Subcutaneous abdominal adipose tissue (tissue), 5 donors: ENCODE data around the gene RHEX.

Source experiments
- H3K27ac ChIP-seq: one replicate; pipeline ENCODE4 v1.7.0; 2013; ENCODE audit warnings: low read depth, mild to moderate bottlenecking, inconsistent platforms, low read length, moderate library complexity
- H3K27me3 ChIP-seq, 5 donors: one replicate each; pipeline ENCODE4 v1.7.0; 2013; ENCODE audit warnings: low read length in 5 of 5, inconsistent platforms in 1 of 5; ENCODE audit not compliant: control insufficient read depth in 5 of 5, insufficient read depth in 4 of 5
- H3K36me3 ChIP-seq, 5 donors: one replicate each; pipeline ENCODE4 v1.7.0; 2013; ENCODE audit warnings: low read length in 5 of 5; ENCODE audit not compliant: control insufficient read depth in 5 of 5, insufficient read depth in 5 of 5
- H3K4me1 ChIP-seq, 5 donors: one replicate each; pipeline ENCODE4 v1.7.0; 2013; ENCODE audit warnings: low read length in 5 of 5, mild to moderate bottlenecking in 3 of 5, moderate library complexity in 1 of 5; ENCODE audit not compliant: control insufficient read depth in 5 of 5, insufficient read depth in 5 of 5
- H3K4me3 ChIP-seq, 5 donors: one replicate each; pipeline ENCODE4 v1.7.0; 2013; ENCODE audit warnings: low read length in 5 of 5, low read depth in 1 of 5
- H3K9ac ChIP-seq, 5 donors: one replicate each; pipeline ENCODE4 v1.7.0; 2013; ENCODE audit warnings: low read length in 5 of 5, mild to moderate bottlenecking in 4 of 5, moderate library complexity in 3 of 5
- H3K9me3 ChIP-seq, 5 donors: one replicate each; pipeline ENCODE4 v1.7.0; 2013; ENCODE audit warnings: low read length in 5 of 5; ENCODE audit not compliant: control insufficient read depth in 5 of 5
- donor health status: healthy.
- donor health status: healthy.
- donor health status: healthy.
- donor health status: healthy.
- donor health status: healthy.

RHEX gene

GRCh38 chr1:206111271-206111927, 58.4 kb downstream of the RHEX start:
- H3K27ac ChIP-seq, result no peak overlapping the region
- H3K9ac ChIP-seq, result no peak overlapping the region
- H3K36me3 ChIP-seq, result no peaks in the 10 kb centered on the region
- peaks cover 0 to 4% (median 0%) of the 10 kb centered on the region in 5 donors for H3K27me3 ChIP-seq
- peaks cover 0 to 2% (median 1%) of the 10 kb centered on the region in 5 donors for H3K4me1 ChIP-seq
- H3K9me3 ChIP-seq, result no peaks in the 10 kb centered on the region
- no peak overlapping the region for H3K4me3 ChIP-seq

DNA sequence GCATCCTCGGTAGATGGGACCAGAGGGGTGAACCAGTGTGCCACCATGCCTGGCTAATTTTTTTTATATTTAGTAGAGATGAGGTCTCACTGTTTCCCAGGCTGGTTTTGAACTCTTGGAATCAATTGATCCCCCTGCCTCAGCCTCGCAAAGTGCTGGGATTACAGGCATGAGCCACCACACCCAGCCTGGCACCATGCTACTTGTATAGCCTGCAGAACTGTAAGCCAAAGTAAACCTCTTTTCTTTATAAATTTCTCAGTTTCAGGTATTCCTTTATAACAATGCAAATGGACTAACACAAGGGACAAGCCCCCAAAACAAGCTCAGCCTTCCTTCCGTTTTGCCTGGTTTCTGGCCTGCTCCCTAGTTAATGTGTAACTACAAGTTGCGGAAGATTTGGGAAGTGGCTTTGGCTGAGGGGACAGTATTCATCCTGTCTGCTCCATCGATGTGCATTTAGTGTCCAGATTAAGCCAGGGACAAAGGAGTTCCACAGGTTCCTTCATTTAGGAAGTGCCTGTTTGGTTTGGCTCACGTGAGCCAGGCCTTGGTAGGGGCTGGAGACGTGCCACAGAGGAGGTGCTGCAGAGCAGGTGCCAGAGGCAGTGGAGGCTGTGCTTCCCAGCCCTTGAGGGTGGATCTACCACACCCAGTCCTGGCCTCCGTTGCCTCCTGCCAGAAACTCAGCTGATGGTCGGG, 59.8 kb downstream of the RHEX start:
- H3K27me3 ChIP-seq, result peaks cover 0 to 9% (median 2%) of the 10 kb centered on the region in 5 donors
- no peaks in the 10 kb centered on the region for H3K9me3 ChIP-seq
- H3K4me3 ChIP-seq, result no peak overlapping the region
- no peak overlapping the region for H3K27ac ChIP-seq
- H3K36me3 ChIP-seq, result no peaks in the 10 kb centered on the region
- no peak overlapping the region for H3K9ac ChIP-seq
- peaks cover 0 to 10% (median 10%) of the 10 kb centered on the region in 5 donors for H3K4me1 ChIP-seq

GRCh38 chr1:206114692-206115640, 62.0 kb downstream of the RHEX start:
- peaks cover 3 to 19% (median 7%) of the 10 kb centered on the region in 5 donors for H3K27me3 ChIP-seq
- no peak overlapping the region for H3K4me3 ChIP-seq
- H3K27ac ChIP-seq, result no peak overlapping the region
- no peaks in the 10 kb centered on the region for H3K9me3 ChIP-seq
- no peak overlapping the region for H3K9ac ChIP-seq
- H3K36me3 ChIP-seq, result no peaks in the 10 kb centered on the region
- peaks cover 0 to 14% (median 12%) of the 10 kb centered on the region in 5 donors for H3K4me1 ChIP-seq

DNA sequence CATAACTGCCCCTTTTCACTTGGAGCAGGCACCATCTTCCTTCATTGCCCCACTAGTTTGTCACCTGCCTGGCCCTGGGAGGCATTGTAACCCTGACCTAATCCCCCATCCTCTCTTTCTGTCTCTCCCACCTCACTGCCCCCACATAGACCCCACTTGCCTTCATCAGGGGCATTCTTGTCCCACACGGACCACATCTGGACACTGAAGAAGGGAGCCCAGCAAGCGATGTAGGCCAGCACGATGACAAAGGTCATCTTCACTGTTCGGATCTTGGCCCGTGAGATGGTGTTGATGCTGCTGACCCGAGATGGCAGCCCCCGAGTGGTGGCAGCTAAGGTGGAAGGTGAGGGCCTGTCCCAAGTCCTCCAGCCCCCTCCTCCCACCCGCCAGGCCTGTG, 62.8 kb downstream of the RHEX start:
- Histone ChIP-seq H3K36me3 (no peaks in the 10 kb centered on the region), H3K27ac (no peak overlapping the region)

DNA sequence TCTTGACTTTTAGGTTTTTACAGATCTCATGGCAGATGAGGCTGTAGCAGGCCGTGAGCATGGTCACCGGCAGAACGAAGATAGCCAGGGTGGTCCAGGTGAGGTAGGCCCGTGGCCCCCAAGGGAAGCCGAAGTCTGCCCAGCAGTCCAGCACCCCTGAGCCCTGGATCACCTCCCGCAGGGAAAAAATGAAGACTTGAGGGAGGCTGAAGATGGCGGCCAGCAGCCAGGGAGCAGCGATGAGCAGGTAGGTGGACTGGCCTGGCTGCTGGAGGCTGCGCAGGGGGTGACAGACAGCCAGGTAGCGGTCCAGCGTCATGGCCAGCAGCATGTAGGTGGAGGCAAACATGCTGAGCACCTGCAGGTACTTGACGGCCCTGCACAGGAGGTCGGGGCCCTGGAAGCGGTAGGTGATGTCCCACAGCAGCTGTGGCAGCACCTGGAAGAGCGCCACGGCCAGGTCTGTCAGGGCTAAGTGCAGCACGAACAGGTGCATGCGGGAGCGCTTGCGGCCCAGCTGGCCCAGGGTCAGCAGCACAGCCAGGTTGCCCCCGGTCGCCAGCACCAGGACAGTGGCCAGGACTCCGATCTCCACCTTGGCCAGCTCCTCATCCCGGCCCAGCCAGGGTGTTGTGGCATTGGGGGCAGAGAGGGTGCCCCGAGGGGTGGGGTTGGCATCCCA, 63.4 kb downstream of the RHEX start:
- Histone ChIP-seq H3K27ac (no peak overlapping the region), H3K4me1 (peaks cover 0 to 14% (median 12%) of the 10 kb centered on the region in 5 donors), H3K36me3 (no peaks in the 10 kb centered on the region), H3K9ac (no peak overlapping the region), H3K27me3 (peaks cover 3 to 19% (median 7%) of the 10 kb centered on the region in 5 donors), H3K4me3 (no peak overlapping the region), H3K9me3 (peaks cover 0 to 4% (median 3%) of the 10 kb centered on the region in 5 donors)

More for the DNA sequence above, 62.8 kb downstream of the RHEX start:
- Histone ChIP-seq H3K9ac (no peak overlapping the region), H3K27me3 (peaks cover 3 to 19% (median 7%) of the 10 kb centered on the region in 5 donors), H3K4me3 (no peak overlapping the region), H3K9me3 (no peaks in the 10 kb centered on the region), H3K4me1 (peaks cover 0 to 14% (median 12%) of the 10 kb centered on the region in 5 donors)

DNA sequence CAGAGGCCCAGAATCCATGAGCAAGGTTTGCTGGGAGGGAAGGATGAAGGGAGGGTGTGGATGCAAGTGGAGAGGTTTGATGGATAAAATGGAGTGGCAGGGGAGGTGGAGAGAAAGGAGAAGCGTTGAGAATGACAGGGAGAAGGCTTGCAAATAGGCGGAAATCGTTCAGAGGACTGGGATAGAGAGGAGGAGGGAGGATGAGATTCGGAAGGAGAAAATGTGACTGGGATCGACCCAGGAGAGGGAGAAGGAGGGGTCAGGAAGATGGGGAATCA, 63.8 kb downstream of the RHEX start:
- Histone ChIP-seq H3K4me3 (peak overlapping the region; percentile 47 to 62 (median 57)), H3K27me3 (peaks cover 3 to 19% (median 7%) of the 10 kb centered on the region in 5 donors), H3K9ac (peak overlapping the region in 1 of 5 donors; percentile 26), H3K27ac (no peak overlapping the region), H3K9me3 (peaks cover 0 to 8% (median 5%) of the 10 kb centered on the region in 5 donors), H3K36me3 (no peaks in the 10 kb centered on the region), H3K4me1 (peaks cover 0 to 14% (median 12%) of the 10 kb centered on the region in 5 donors)

- peak within 1 kb of the TSS in 1 of 5 donors; percentile 26 for H3K9ac ChIP-seq
- peaks cover 0 to 14% (median 12%) of the 10 kb centered on the region in 5 donors for H3K4me1 ChIP-seq
- H3K9me3 ChIP-seq, result peaks cover 2 to 13% (median 5%) of the 10 kb centered on the region in 5 donors
- H3K27ac ChIP-seq, result no peak within 1 kb of the TSS
- H3K4me3 ChIP-seq, result peak within 1 kb of the TSS; percentile 47 to 62 (median 57)
- H3K36me3 ChIP-seq, result no peaks in the 10 kb centered on the region
- peaks cover 3 to 19% (median 7%) of the 10 kb centered on the region in 5 donors for H3K27me3 ChIP-seq
These were observed 64.4 kb downstream of the RHEX start, which contains the start of gene AVPR1B for GRCh38 chr1:206117151-206117948. Gene AVPR1B (minus strand): TSS chr1:206117388. CDS start chr1:206116890, 498 bp downstream.

- Histone ChIP-seq H3K36me3 (no peaks in the 10 kb centered on the region), H3K27ac (no peak overlapping the region), H3K9me3 (peaks cover 2 to 14% (median 5%) of the 10 kb centered on the region in 5 donors), H3K27me3 (peaks cover 3 to 19% (median 7%) of the 10 kb centered on the region in 5 donors), H3K4me1 (peaks cover 0 to 14% (median 12%) of the 10 kb centered on the region in 5 donors), H3K4me3 (no peak overlapping the region), H3K9ac (no peak overlapping the region)
These were observed 67.4 kb downstream of the RHEX start for GRCh38 chr1:206120406-206120805.

DNA sequence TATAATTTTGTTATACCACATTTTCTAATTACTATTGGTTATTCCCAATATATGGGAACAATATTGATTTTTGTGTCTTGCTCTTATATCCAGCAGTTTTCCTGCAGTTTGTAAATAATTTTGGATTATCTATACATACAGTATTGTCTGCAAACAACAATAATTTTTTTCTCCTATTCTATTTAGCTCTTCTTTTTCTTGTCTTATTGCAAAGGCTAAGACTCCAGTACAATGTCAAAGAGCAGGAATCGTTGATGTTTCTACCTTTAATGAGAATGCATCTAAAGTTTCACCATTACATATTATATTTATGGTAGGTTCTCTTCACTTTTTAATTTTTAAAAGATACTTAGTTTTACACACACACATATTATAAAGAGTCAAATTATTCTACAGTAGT, 68.3 kb downstream of the RHEX start:
- Histone ChIP-seq H3K36me3 (no peaks in the 10 kb centered on the region), H3K9me3 (peaks cover 2 to 14% (median 5%) of the 10 kb centered on the region in 5 donors), H3K4me3 (no peak overlapping the region), H3K9ac (no peak overlapping the region), H3K4me1 (peaks cover 0 to 14% (median 12%) of the 10 kb centered on the region in 5 donors), H3K27me3 (peaks cover 3 to 16% (median 7%) of the 10 kb centered on the region in 5 donors), H3K27ac (no peak overlapping the region)
